Smooth muscle cell (in vitro differentiated cells): ENCODE results near the gene MVB12B. TPM values are rescaled to one million over a fixed set of nuclear protein-coding genes. Genes with fewer than 3 reads are reported as not detected.

Experiments
- DNase-seq: peaks from one replicate; lab custom pipeline; 2025; ENCODE audit not compliant: unreplicated experiment; lab: John Stamatoyannopoulos, UW
- H2AFZ ChIP-seq: fragments of 200-600 bp; sonication (generic); 2 replicates; pipeline ENCODE4 v1.6.0; 2016; ENCODE audit warnings: antibody characterized with exemption, low read depth, mild to moderate bottlenecking
- H3F3A ChIP-seq: fragments of 200-600 bp; sonication (generic); 2 replicates; pipeline ENCODE4 v1.6.0; 2017; ENCODE audit warnings: antibody characterized with exemption, low read depth
- H3K27ac ChIP-seq: fragments of 200-600 bp; sonication (generic); 2 replicates; pipeline ENCODE4 v1.5.1; 2016; ENCODE audit warnings: low read depth, mild to moderate bottlenecking
- H3K27me3 ChIP-seq: fragments of 200-600 bp; sonication (generic); 2 replicates; pipeline ENCODE4 v1.6.1; 2016; ENCODE audit warnings: low read depth, mild to moderate bottlenecking
- H3K36me3 ChIP-seq: fragments of 200-600 bp; sonication (generic); 2 replicates; pipeline ENCODE4 v1.5.1; 2016; ENCODE audit warnings: low read depth
- H3K4me1 ChIP-seq: fragments of 200-600 bp; sonication (generic); 2 replicates; pipeline ENCODE4 v1.5.1; 2016; ENCODE audit warnings: low read depth
- H3K4me2 ChIP-seq: fragments of 200-600 bp; sonication (generic); 2 replicates; pipeline ENCODE4 v1.6.0; 2016; ENCODE audit warnings: mild to moderate bottlenecking
- H3K4me3 ChIP-seq: fragments of 200-600 bp; sonication (generic); 2 replicates; pipeline ENCODE4 v1.5.1; 2016; ENCODE audit warnings: mild to moderate bottlenecking
- H3K79me2 ChIP-seq: fragments of 200-600 bp; sonication (generic); 2 replicates; pipeline ENCODE4 v1.6.0; 2016; ENCODE audit warnings: low read depth, mild to moderate bottlenecking
- H3K9ac ChIP-seq: fragments of 200-600 bp; sonication (generic); 2 replicates; pipeline ENCODE4 v1.6.0; 2016; ENCODE audit warnings: low read depth
- H3K9me3 ChIP-seq: fragments of 200-600 bp; sonication (generic); replicated peaks from 2 replicates; pipeline ENCODE4 v1.5.1; 2016; ENCODE audit warnings: low read depth
- H4K20me1 ChIP-seq: fragments of 200-600 bp; sonication (generic); 2 replicates; pipeline ENCODE4 v1.6.0; 2016; ENCODE audit warnings: low read depth
- WGBS: methylation state at CpG from one replicate; pipeline ENCODE4 v1.1.7; 2016; ENCODE audit warnings: low lambda C conversion rate; 5-methylcytosine and 5-hydroxymethylcytosine counted together
- polyA plus RNA-seq: library from polyadenylated mRNA; unstranded; fragments of >200 nt; fragmentation: Nextera tagmentation; extraction: Ambion mirVana; gene quantifications from 2 replicates; pipeline ENCODE4 v1.2.1, GENCODE V29; 2016
- total RNA-seq: library from RNA; depleted of rRNA; stranded (reverse); fragments of >200 nt; gene quantifications from 2 replicates; pipeline ENCODE4 v1.2.3, GENCODE V29; 2014
- TF ChIP-seq, protein P1 (sequence below): fragments of 200-600 bp; sonication (generic); IDR thresholded peaks from 2 replicates; pipeline ENCODE4 v1.5.1; 2017; ENCODE audit warnings: borderline replicate concordance, mild to moderate bottlenecking, antibody characterized with exemption; ENCODE audit not compliant: insufficient read depth, poor library complexity, severe bottlenecking

MVB12B gene
- total and polyA plus RNA-seq, 2 experiments from 2014 or later, result 4.3 to 5.4 TPM

DNA sequence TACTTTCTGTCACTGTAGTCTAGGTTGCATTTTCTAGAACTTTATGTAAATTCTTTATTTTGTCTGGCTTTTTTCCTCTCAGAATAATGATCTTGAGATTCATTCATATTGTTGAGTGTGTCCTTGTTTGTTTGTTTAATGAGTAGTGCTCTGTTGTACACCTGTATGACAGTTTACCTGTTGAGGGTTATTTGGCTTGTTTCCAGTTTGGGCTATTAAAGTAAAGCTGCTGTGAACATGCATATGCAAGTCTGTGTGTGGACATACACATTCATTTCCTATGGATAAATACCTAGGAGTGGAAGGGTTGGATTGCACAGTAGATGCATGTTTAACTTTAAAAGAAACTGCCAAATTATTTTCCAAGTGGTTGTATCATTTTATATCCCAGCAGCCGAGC lies 30.4 kb downstream of the MVB12B start:
- Histone ChIP-seq H3K4me2 (no peak overlapping the region), H4K20me1 (no peaks in the 10 kb centered on the region), H3K4me3 (no peak overlapping the region), H3K36me3 (peaks cover 6% of the 10 kb centered on the region), H3K9ac (no peak overlapping the region), H3K4me1 (no peaks in the 10 kb centered on the region), H3K27me3 (no peaks in the 10 kb centered on the region), H2AFZ (no peak overlapping the region), H3K9me3 (peaks cover 19% of the 10 kb centered on the region), H3F3A (no peaks in the 10 kb centered on the region), H3K79me2 (peaks cover 33% of the 10 kb centered on the region), H3K27ac (no peak overlapping the region)
- TF ChIP-seq, protein P1, sequence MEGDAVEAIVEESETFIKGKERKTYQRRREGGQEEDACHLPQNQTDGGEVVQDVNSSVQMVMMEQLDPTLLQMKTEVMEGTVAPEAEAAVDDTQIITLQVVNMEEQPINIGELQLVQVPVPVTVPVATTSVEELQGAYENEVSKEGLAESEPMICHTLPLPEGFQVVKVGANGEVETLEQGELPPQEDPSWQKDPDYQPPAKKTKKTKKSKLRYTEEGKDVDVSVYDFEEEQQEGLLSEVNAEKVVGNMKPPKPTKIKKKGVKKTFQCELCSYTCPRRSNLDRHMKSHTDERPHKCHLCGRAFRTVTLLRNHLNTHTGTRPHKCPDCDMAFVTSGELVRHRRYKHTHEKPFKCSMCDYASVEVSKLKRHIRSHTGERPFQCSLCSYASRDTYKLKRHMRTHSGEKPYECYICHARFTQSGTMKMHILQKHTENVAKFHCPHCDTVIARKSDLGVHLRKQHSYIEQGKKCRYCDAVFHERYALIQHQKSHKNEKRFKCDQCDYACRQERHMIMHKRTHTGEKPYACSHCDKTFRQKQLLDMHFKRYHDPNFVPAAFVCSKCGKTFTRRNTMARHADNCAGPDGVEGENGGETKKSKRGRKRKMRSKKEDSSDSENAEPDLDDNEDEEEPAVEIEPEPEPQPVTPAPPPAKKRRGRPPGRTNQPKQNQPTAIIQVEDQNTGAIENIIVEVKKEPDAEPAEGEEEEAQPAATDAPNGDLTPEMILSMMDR, result no peak
- WGBS, result 97% methylated on average over 1 of the region's 1 CpG
- no peak for DNase-seq

DNA sequence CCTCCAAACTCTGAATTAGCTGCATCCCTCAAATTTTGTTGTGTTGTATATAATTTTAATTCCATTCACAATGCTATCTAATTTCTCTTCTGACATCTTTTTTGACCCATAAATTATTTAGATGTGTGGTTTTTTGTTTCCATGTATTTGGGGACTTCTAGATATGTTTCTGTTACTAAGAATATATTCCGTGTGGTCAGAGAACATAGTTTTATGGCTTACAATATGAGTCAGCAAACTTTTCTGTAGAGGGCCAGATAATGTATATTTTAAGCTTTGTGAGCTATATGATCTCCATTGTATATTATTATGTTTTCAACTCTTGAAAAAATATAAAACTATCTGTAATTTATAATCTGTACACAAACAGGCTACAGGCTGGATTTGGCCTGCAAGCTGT lies 33.4 kb downstream of the MVB12B start:
- TF ChIP-seq, protein P1, result no peak
- H3K4me3 ChIP-seq, result no peak overlapping the region

DNA sequence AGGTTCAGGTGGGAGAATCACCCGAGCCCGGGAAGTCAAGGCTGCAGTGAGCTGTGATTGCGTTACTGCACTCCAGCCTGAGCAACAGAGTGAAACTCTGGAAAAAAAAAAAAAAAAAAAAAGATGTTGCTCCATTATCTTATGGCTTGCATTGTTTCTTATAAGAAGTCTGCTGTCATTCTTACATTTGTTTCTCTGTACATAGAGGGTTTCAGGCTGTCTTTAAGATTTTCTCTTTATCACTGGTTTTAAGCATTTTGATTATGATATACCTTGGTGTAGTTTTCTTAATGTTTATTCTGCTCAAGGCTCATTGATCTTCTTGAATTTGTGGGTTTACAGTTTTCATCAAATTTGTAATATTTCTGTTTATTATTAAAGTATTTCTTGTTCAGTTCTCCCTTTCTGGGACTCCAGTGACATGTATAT lies 35.2 kb downstream of the MVB12B start:
- H3K9ac ChIP-seq, result no peak overlapping the region
- TF ChIP-seq, protein P1, result no peak
- H3K27ac ChIP-seq, result no peak overlapping the region
- no peak for DNase-seq
- H3F3A ChIP-seq, result no peaks in the 10 kb centered on the region
- H3K36me3 ChIP-seq, result peaks cover 10% of the 10 kb centered on the region
- H3K4me3 ChIP-seq, result no peak overlapping the region
- H3K79me2 ChIP-seq, result peaks cover 29% of the 10 kb centered on the region
- H3K4me1 ChIP-seq, result peaks cover 10% of the 10 kb centered on the region
- no peaks in the 10 kb centered on the region for H3K27me3 ChIP-seq
- H3K9me3 ChIP-seq, result peaks cover 26% of the 10 kb centered on the region
- no peak overlapping the region for H2AFZ ChIP-seq
- H4K20me1 ChIP-seq, result no peaks in the 10 kb centered on the region
- WGBS, result 100% methylated on average over 3 of the region's 3 CpGs
- no peak overlapping the region for H3K4me2 ChIP-seq

More for the DNA sequence above, 33.4 kb downstream of the MVB12B start:
- no peaks in the 10 kb centered on the region for H3K4me1 ChIP-seq
- H3K9ac ChIP-seq, result no peak overlapping the region
- H3K79me2 ChIP-seq, result peaks cover 29% of the 10 kb centered on the region
- no peak overlapping the region for H3K27ac ChIP-seq
- H3K27me3 ChIP-seq, result no peaks in the 10 kb centered on the region
- no peak for DNase-seq
- no peak overlapping the region for H2AFZ ChIP-seq
- H3F3A ChIP-seq, result no peaks in the 10 kb centered on the region
- peaks cover 10% of the 10 kb centered on the region for H3K36me3 ChIP-seq
- WGBS, result 93% methylated on average over 1 of the region's 1 CpG
- H3K4me2 ChIP-seq, result no peak overlapping the region
- H3K9me3 ChIP-seq, result peaks cover 26% of the 10 kb centered on the region
- H4K20me1 ChIP-seq, result no peaks in the 10 kb centered on the region

DNA sequence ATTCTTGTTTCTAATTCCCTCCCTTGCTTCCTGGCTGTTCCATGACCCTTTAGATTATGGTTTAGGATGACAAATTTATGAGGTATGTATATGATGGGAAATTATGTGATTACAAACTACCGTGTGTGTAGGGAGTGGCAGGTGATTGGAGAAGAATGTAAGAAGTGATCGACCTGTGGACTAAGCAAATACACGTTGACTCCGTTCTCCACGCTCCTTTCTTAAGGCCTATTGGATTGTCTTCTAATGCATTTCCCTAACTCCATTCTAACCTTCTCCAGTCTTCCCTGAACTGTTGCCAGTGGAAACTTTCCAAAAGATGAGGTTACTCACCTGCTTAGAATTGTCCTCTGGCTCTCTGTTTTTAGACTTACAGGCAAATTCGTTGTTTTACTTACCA lies 36.6 kb downstream of the MVB12B start:
- H3K79me2 ChIP-seq, result peaks cover 29% of the 10 kb centered on the region
- TF ChIP-seq, protein P1, result no peak
- H3F3A ChIP-seq, result no peaks in the 10 kb centered on the region
- H4K20me1 ChIP-seq, result no peaks in the 10 kb centered on the region
- H2AFZ ChIP-seq, result no peak overlapping the region
- H3K27ac ChIP-seq, result no peak overlapping the region
- no peak overlapping the region for H3K4me2 ChIP-seq
- peaks cover 10% of the 10 kb centered on the region for H3K4me1 ChIP-seq
- no peaks in the 10 kb centered on the region for H3K27me3 ChIP-seq
- no peak overlapping the region for H3K9ac ChIP-seq
- 96% methylated on average over 6 of the region's 6 CpGs for WGBS
- no peak for DNase-seq
- H3K36me3 ChIP-seq, result peaks cover 10% of the 10 kb centered on the region
- H3K4me3 ChIP-seq, result no peak overlapping the region
- H3K9me3 ChIP-seq, result peaks cover 26% of the 10 kb centered on the region
